ENCODE results near the gene ZNF296.
"Not testable (repeated sequence)": the region's sequence is repeated elsewhere in the genome, so short reads cannot be mapped to it uniquely, and the experiment has no call there.

Gene ZNF296

GRCh38 chr19:45076029-45076850, at the start of gene ZNF296:
Gene ZNF296 (minus strand): TSS chr19:45076478. CDS start chr19:45076373, 105 bp downstream.
- no peak for DNase-seq (ENCODE audit: low read depth in 2 of 2)

- DNase-seq (ENCODE audit: low read depth in 2 of 2): no peak
Observed at GRCh38 chr19:45125360-45125759, 49.1 kb upstream of the ZNF296 start.

- no peak for DNase-seq (ENCODE audit: low read depth in 2 of 2)
Observed at GRCh38 chr19:45124021-45124420, 47.7 kb upstream of the ZNF296 start.

- DNase-seq (ENCODE audit: low read depth in 2 of 2): no peak
Observed at GRCh38 chr19:45123440-45123850, 47.2 kb upstream of the ZNF296 start.

GRCh38 chr19:45122832-45123231, 46.6 kb upstream of the ZNF296 start:
- no peak for DNase-seq (ENCODE audit: low read depth in 2 of 2)

GRCh38 chr19:45121827-45122345, 45.6 kb upstream of the ZNF296 start:
- DNase-seq (ENCODE audit: low read depth in 2 of 2): no peak

GRCh38 chr19:45119582-45119981, 43.3 kb upstream of the ZNF296 start:
- no peak for DNase-seq (ENCODE audit: low read depth in 2 of 2)

- not testable (repeated sequence) for DNase-seq (ENCODE audit: low read depth in 2 of 2)
Observed at GRCh38 chr19:45118591-45119355, 42.5 kb upstream of the ZNF296 start.

- DNase-seq (ENCODE audit: low read depth in 2 of 2): no peak
Observed at GRCh38 chr19:45118106-45118505, 41.8 kb upstream of the ZNF296 start.

GRCh38 chr19:45117671-45118070, 41.4 kb upstream of the ZNF296 start:
- DNase-seq (ENCODE audit: low read depth in 2 of 2): no peak

GRCh38 chr19:45117167-45117594, 40.9 kb upstream of the ZNF296 start:
- no peak for DNase-seq (ENCODE audit: low read depth in 2 of 2)

- DNase-seq (ENCODE audit: low read depth in 2 of 2): no peak
Observed at GRCh38 chr19:45115809-45116615, 39.7 kb upstream of the ZNF296 start.

GRCh38 chr19:45114116-45114515, 37.8 kb upstream of the ZNF296 start:
- DNase-seq (ENCODE audit: low read depth in 2 of 2): no peak

- no peak for DNase-seq (ENCODE audit: low read depth in 2 of 2)
Observed at GRCh38 chr19:45113628-45114027, 37.4 kb upstream of the ZNF296 start.

GRCh38 chr19:45112111-45112827, 36.0 kb upstream of the ZNF296 start:
- DNase-seq (ENCODE audit: low read depth in 2 of 2): no peak

GRCh38 chr19:45110851-45111266, 34.6 kb upstream of the ZNF296 start:
- DNase-seq (ENCODE audit: low read depth in 2 of 2): no peak

- no peak for DNase-seq (ENCODE audit: low read depth in 2 of 2)
Observed at GRCh38 chr19:45107621-45108150, 31.4 kb upstream of the ZNF296 start.

GRCh38 chr19:45106363-45106762, 30.1 kb upstream of the ZNF296 start:
- DNase-seq (ENCODE audit: low read depth in 2 of 2): not testable (repeated sequence)

- DNase-seq (ENCODE audit: low read depth in 2 of 2): no peak
Observed at GRCh38 chr19:45104658-45105349, 28.5 kb upstream of the ZNF296 start.
